IMR-90 (cell line): Measurements from ENCODE around the gene THSD8. TPM values are rescaled to one million over a fixed set of nuclear protein-coding genes. Genes with fewer than 3 reads are reported as not detected.

ENCODE experiments used
- ATAC-seq: fragments of 200-7000 bp; cut with Tn5 transposase; 2 replicates; pipeline ENCODE4 v1.9.1; 2020; ENCODE audit warnings: low read depth, mild to moderate bottlenecking, moderate library complexity
- BruUV-seq: library from RNA; stranded (reverse); fragments of 400-500 nt; replicated peaks from 2 replicates; lab custom pipeline; 2021; lab: Mats Ljungman, UMichigan
- CTCF ChIA-PET: fragments of 300-600 bp; formaldehyde crosslinking; extraction: SDS; loops from one replicate; lab custom pipeline; 2021; ENCODE audit warnings: antibody characterized with exemption; lab: Yijun Ruan, JAX
- POLR2A ChIA-PET: fragments of 300-600 bp; sonication (Branson Sonifier 250); formaldehyde crosslinking; loops from one replicate; lab custom pipeline; 2022; ENCODE audit warnings: antibody characterized with exemption; ENCODE audit not compliant: unreplicated experiment; lab: Charles Lee
- DNase-seq: peaks from one replicate; pipeline ENCODE4 v3.0.0; 2013
- H2AFZ ChIP-seq: replicated peaks from 2 replicates; pipeline ENCODE3; 2013; ENCODE audit warnings: low read length, mild to moderate bottlenecking; ENCODE audit not compliant: poor library complexity
- H2AK5ac ChIP-seq: 2 replicates; pipeline ENCODE4 v1.6.1; 2013; ENCODE audit warnings: low read depth, low read length, inconsistent platforms
- H2AK9ac ChIP-seq: replicated peaks from 2 replicates; pipeline ENCODE3; 2013; ENCODE audit warnings: mild to moderate bottlenecking, low read depth, low read length, moderate library complexity; ENCODE audit not compliant: poor library complexity
- H2BK120ac ChIP-seq: 2 replicates; pipeline ENCODE4 v1.6.1; 2013; ENCODE audit warnings: low read depth, low read length, inconsistent platforms
- H2BK15ac ChIP-seq: 3 replicates; pipeline ENCODE4 v1.6.1; 2013; ENCODE audit warnings: low read depth, low read length, inconsistent platforms
- H2BK20ac ChIP-seq: 2 replicates; pipeline ENCODE4 v1.6.1; 2013; ENCODE audit warnings: low read depth, mild to moderate bottlenecking, inconsistent platforms, low read length, moderate library complexity
- H2BK5ac ChIP-seq: 2 replicates; pipeline ENCODE4 v1.6.1; 2013; ENCODE audit warnings: mild to moderate bottlenecking, low read depth, low read length, inconsistent platforms; ENCODE audit not compliant: poor library complexity, severe bottlenecking
- H3K14ac ChIP-seq: replicated peaks from 2 replicates; pipeline ENCODE4 v1.6.1; 2013; ENCODE audit warnings: low read depth, low read length, inconsistent platforms
- H3K18ac ChIP-seq: 2 replicates; pipeline ENCODE4 v1.6.1; 2013; ENCODE audit warnings: low read depth, low read length, control low read depth
- H3K23ac ChIP-seq: 2 replicates; pipeline ENCODE4 v1.6.1; 2013; ENCODE audit warnings: low read depth, low read length, inconsistent platforms
- H3K27ac ChIP-seq: 2 replicates; pipeline ENCODE4 v1.5.1; 2013; ENCODE audit warnings: mild to moderate bottlenecking, control low read depth, low read length; ENCODE audit not compliant: insufficient read depth
- H3K27me3 ChIP-seq: 2 replicates; pipeline ENCODE4 v1.6.1; 2013; ENCODE audit warnings: low read length; ENCODE audit not compliant: control insufficient read depth, insufficient read depth
- H3K36me3 ChIP-seq: 2 replicates; pipeline ENCODE4 v1.6.1; 2013; ENCODE audit warnings: low read length, mixed read lengths; ENCODE audit not compliant: control insufficient read depth, insufficient read depth
- H3K4ac ChIP-seq: 2 replicates; pipeline ENCODE4 v1.6.1; 2013; ENCODE audit warnings: low read depth, low read length, inconsistent platforms
- H3K4me1 ChIP-seq: 2 replicates; pipeline ENCODE4 v1.6.1; 2013; ENCODE audit warnings: low read length, mixed read lengths; ENCODE audit not compliant: control insufficient read depth, insufficient read depth
- H3K4me2 ChIP-seq: 2 replicates; pipeline ENCODE4 v1.6.1; 2013; ENCODE audit warnings: low read depth, mild to moderate bottlenecking, control low read depth, low read length, moderate library complexity
- H3K4me3 ChIP-seq: 2 replicates; pipeline ENCODE4 v1.5.1; 2013; ENCODE audit warnings: low read depth, mild to moderate bottlenecking, control low read depth, low read length, moderate library complexity; ENCODE audit not compliant: insufficient read depth
- H3K56ac ChIP-seq: 2 replicates; pipeline ENCODE4 v1.6.1; 2013; ENCODE audit warnings: low read length, inconsistent platforms; ENCODE audit not compliant: insufficient read depth; ENCODE audit errors: extremely low read depth
- H3K79me1 ChIP-seq, 2 experiments: 2 replicates each; pipeline ENCODE4 v1.6.1; 2013; ENCODE audit warnings: low read length in 2 of 2, inconsistent platforms in 1 of 2, low read depth in 1 of 2
- H3K9ac ChIP-seq: 2 replicates; pipeline ENCODE4 v1.6.1; 2013; ENCODE audit warnings: low read depth, low read length, control low read depth
- H3K9me1 ChIP-seq: 2 replicates; pipeline ENCODE4 v1.6.1; 2013; ENCODE audit warnings: low read length, inconsistent platforms; ENCODE audit not compliant: insufficient read depth
- H3K9me3 ChIP-seq: 2 replicates; pipeline ENCODE4 v1.6.1; 2013; ENCODE audit warnings: low read length; ENCODE audit not compliant: control insufficient read depth, insufficient read depth
- H4K20me1 ChIP-seq: 2 replicates; pipeline ENCODE4 v1.6.1; 2013; ENCODE audit warnings: low read length, inconsistent platforms; ENCODE audit not compliant: insufficient read depth
- H4K5ac ChIP-seq: 2 replicates; pipeline ENCODE4 v1.6.1; 2013; ENCODE audit warnings: mild to moderate bottlenecking, low read depth, low read length, control low read depth
- H4K8ac ChIP-seq, 2 experiments: 2 replicates each; pipeline ENCODE4 v1.6.1; 2013; ENCODE audit warnings: low read depth in 2 of 2, low read length in 2 of 2, control low read depth in 1 of 2, inconsistent platforms in 1 of 2
- H4K91ac ChIP-seq: 2 replicates; pipeline ENCODE4 v1.6.1; 2013; ENCODE audit warnings: low read depth, low read length, inconsistent platforms; ENCODE audit not compliant: insufficient read depth
- CHD1 ChIP-seq: IDR thresholded peaks from 2 replicates; pipeline ENCODE4 v1.6.1; 2012; ENCODE audit warnings: low read depth, low read length, improper control_type of control experiment
- FOS ChIP-seq: fragments of 150-350 bp; IDR thresholded peaks from 2 replicates; pipeline ENCODE4 v1.6.1; 2016; ENCODE audit warnings: low read depth, low read length
- MAFK ChIP-seq: IDR thresholded peaks from 2 replicates; pipeline ENCODE4 v1.6.1; 2012; ENCODE audit warnings: low read depth, low read length, improper control_type of control experiment
- MAZ ChIP-seq: IDR thresholded peaks from 2 replicates; pipeline ENCODE4 v1.6.1; 2012; ENCODE audit warnings: low read depth, mild to moderate bottlenecking, low read length, improper control_type of control experiment, moderate library complexity, borderline replicate concordance
- MXI1 ChIP-seq: IDR thresholded peaks from 2 replicates; pipeline ENCODE4 v1.6.1; 2012; ENCODE audit warnings: low read depth, mild to moderate bottlenecking, low read length, moderate library complexity, borderline replicate concordance
- NFE2L2 ChIP-seq: fragments of 150-350 bp; IDR thresholded peaks from 2 replicates; pipeline ENCODE4 v1.6.1; 2016; ENCODE audit warnings: low read depth, mild to moderate bottlenecking, low read length
- POLR2A ChIP-seq: IDR thresholded peaks from 2 replicates; pipeline ENCODE4 v1.6.1; 2012; ENCODE audit warnings: mild to moderate bottlenecking, low read depth, low read length
- RAD21 ChIP-seq: IDR thresholded peaks from 2 replicates; pipeline ENCODE4 v1.6.1; 2012; ENCODE audit warnings: low read length, improper control_type of control experiment
- USF2 ChIP-seq: fragments of 150-350 bp; IDR thresholded peaks from 2 replicates; pipeline ENCODE4 v1.6.1; 2017; ENCODE audit warnings: mild to moderate bottlenecking, antibody characterized with exemption, low read length, low read depth
- WGBS, 2 experiments: methylation state at CpG; one replicate each; pipeline versions ENCODE4 v1.1.5 to v1.1.7; 2013; ENCODE audit warnings: missing lambda C conversion rate in 2 of 2; ENCODE audit not compliant: insufficient read length in 1 of 2; ENCODE audit errors: extremely low coverage in 2 of 2; 5-methylcytosine and 5-hydroxymethylcytosine counted together
- dilution Hi-C: fragments of 300-500 bp; cut with HindIII; formaldehyde crosslinking; loops from one replicate; pipeline ENCODE4 v1.14.3; 2018; ENCODE audit warnings: low sequenced_read_pairs; ENCODE audit not compliant: unreplicated experiment
- in situ Hi-C: fragments of 300-500 bp; cut with MboI; formaldehyde crosslinking; loops from 3 replicates; pipeline ENCODE4 v1.14.3; 2019; ENCODE audit warnings: low sequenced_read_pairs, inconsistent platforms, mixed read lengths
- intact Hi-C: fragments of 100-400 bp; cut with micrococcal nuclease; formaldehyde crosslinking; loops from 2 replicates; pipeline ENCODE4 v1.10.0; 2022
- polyA plus RNA-seq, 3 experiments: library from polyadenylated mRNA; depleted of rRNA; stranded (reverse); fragments of >200 nt; gene quantifications; 2 replicates each; pipeline ENCODE4 v1.2.3, GENCODE V29; 2012; ENCODE audit warnings: low replicate concordance in 1 of 3
- total RNA-seq: library from RNA; depleted of rRNA; stranded (reverse); fragments of >200 nt; gene quantifications from 2 replicates; pipeline ENCODE4 v1.2.3, GENCODE V29; 2012
- TF ChIP-seq, protein P1 (sequence below): conservative IDR thresholded peaks from 2 replicates; pipeline ENCODE4 v1.5.1; 2012; ENCODE audit warnings: mild to moderate bottlenecking, low read depth, low read length, improper control_type of control experiment

Gene THSD8
- total and polyA plus RNA-seq, 2 of the 4 experiments (the other 2 are of a cell fraction) = 0.68 TPM; not detected in 1

DNA sequence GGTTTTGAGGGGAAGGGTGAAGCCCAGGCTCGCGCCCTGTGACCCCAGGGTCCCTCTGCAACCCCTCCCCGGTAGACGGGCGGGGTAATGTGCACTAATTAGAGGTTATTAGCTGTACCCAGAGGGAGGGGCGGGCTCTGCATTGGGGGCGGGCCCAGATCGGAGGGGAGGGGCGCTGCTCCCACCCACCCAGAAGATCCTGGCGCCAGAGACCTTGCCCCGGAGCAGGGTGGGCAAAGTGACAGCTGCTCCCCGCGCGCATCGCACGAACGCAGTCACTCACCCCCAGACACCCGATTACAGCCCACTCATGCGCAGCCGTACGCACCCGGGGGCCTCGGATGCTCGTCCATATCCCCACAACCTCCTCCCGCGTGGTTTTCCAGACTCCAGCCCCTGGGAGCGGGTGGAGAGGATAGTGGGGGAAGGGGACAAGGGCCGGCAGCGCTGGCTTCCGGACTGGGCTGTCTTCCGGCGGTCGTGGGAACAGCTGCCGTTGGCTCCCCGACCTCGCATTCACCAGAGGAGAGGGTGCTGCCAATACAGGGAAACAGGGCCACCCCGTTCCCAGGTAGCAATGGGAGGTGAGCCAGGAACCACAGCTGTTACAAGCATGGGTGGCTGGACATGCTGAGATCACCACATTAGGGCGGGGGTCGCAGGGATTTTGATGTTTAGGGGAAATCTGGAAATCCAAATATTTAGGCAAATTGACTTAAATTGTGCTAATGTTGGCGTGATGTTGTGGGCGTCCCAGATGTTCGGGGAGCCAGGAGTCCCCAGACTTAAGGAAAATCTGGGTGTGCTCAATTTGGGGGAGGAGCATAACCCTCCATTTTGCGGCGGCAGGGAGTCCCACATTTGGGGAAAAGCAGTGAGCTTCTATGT is 23.6 kb upstream of the THSD8 start:
- peak; percentile 41 for ATAC-seq
- peak overlapping the region; percentile 99 for H2AK5ac ChIP-seq
- H2AK9ac ChIP-seq = peak overlapping the region; percentile 98
- peak overlapping the region; percentile 96 for H3K14ac ChIP-seq
- in situ Hi-C loops = loop anchor here (25.0 kb wide), 1 partner anchor 1059 kb away; no protein-coding TSS in a partner anchor
- H3K4ac ChIP-seq = peak overlapping the region; percentile 99
- peaks cover 30% of the 10 kb centered on the region for H3K4me1 ChIP-seq
- TF ChIP-seq, protein P1, sequence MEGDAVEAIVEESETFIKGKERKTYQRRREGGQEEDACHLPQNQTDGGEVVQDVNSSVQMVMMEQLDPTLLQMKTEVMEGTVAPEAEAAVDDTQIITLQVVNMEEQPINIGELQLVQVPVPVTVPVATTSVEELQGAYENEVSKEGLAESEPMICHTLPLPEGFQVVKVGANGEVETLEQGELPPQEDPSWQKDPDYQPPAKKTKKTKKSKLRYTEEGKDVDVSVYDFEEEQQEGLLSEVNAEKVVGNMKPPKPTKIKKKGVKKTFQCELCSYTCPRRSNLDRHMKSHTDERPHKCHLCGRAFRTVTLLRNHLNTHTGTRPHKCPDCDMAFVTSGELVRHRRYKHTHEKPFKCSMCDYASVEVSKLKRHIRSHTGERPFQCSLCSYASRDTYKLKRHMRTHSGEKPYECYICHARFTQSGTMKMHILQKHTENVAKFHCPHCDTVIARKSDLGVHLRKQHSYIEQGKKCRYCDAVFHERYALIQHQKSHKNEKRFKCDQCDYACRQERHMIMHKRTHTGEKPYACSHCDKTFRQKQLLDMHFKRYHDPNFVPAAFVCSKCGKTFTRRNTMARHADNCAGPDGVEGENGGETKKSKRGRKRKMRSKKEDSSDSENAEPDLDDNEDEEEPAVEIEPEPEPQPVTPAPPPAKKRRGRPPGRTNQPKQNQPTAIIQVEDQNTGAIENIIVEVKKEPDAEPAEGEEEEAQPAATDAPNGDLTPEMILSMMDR = no peak
- TF ChIP-seq CHD1 = no peak
- no peak for TF ChIP-seq MAFK
- TF ChIP-seq MAZ = peak; percentile 53
- 0 out of 2 replicates have a peak, but pooled peaks have one; percentile 40 for TF ChIP-seq MXI1
- 0 out of 2 replicates have a peak, but pooled peaks have one; percentile 2 for TF ChIP-seq FOS
- no peak for TF ChIP-seq RAD21
- TF ChIP-seq NFE2L2 = peak; percentile 2; the same call in 1 of the 2 replicates
- TF ChIP-seq POLR2A = peak; percentile 72
- 0 out of 2 replicates have a peak, but pooled peaks have one; percentile 7 for TF ChIP-seq USF2
- peak overlapping the region; percentile 28 for H2BK20ac ChIP-seq
- peak; percentile 75 for DNase-seq
- peak overlapping the region; percentile 91; the same call in 2 of the 3 replicates for H2BK15ac ChIP-seq
- H3K4me2 ChIP-seq = peak overlapping the region; percentile 84
- H3K56ac ChIP-seq = peak overlapping the region; percentile 79
- H3K23ac ChIP-seq = peak overlapping the region; percentile 95
- peaks cover 3% of the 10 kb centered on the region; the same call in 1 of the 2 replicates for H4K20me1 ChIP-seq
- H4K91ac ChIP-seq = peak overlapping the region; percentile 98
- H3K36me3 ChIP-seq = no peaks in the 10 kb centered on the region
- peak overlapping the region; percentile 56 for H3K9ac ChIP-seq
- dilution Hi-C loops = no loop called here
- H2AFZ ChIP-seq = peak overlapping the region; percentile 98
- peak overlapping the region; percentile 98 to 99 for H4K8ac ChIP-seq
- H3K4me3 ChIP-seq = peak overlapping the region; percentile 62
- peak overlapping the region; percentile 88 for H4K5ac ChIP-seq
- POLR2A ChIA-PET = interaction anchor here (1.0 to 2.5 kb wide), 3 partner anchors 13 to 17 kb away, joined by 9 to 13 read pairs (median 11); partner anchors contain the start of gene JUNB
- no peaks in the 10 kb centered on the region for H3K9me3 ChIP-seq
- peak overlapping the region; percentile 87 for H3K18ac ChIP-seq
- intact Hi-C loops = no loop called here
- H2BK120ac ChIP-seq = peak overlapping the region; percentile 95
- no peaks in the 10 kb centered on the region for H3K27me3 ChIP-seq
- WGBS, 2 experiments = 3% methylated on average over 8 of the region's 44 CpGs; no CpG with 5 or more reads in 1 of the 2 experiments
- peak overlapping the region; percentile 82 for H3K27ac ChIP-seq
- BruUV-seq = no TSS peak
- H2BK5ac ChIP-seq = peak overlapping the region; percentile 88
- H3K79me1 ChIP-seq = peaks cover 0 to 44% of the 10 kb centered on the region in 2 experiments; a peak in 3 of 4 replicates
- CTCF ChIA-PET = interaction anchor here (1.1 to 2.9 kb wide), 6 partner anchors 11 to 69 kb away, joined by 3 to 23 read pairs (median 12); partner anchors contain the start of gene JUNB
- peaks cover 26% of the 10 kb centered on the region for H3K9me1 ChIP-seq
